ENCODE measurements around the gene XYLT1. TPM values are rescaled to one million over a fixed set of nuclear protein-coding genes. Genes with fewer than 3 reads are reported as not detected.

Gene XYLT1
- total and polyA plus RNA-seq, 2 of the 4 experiments (the other 2 are of a cell fraction) = 9.0 to 12.7 TPM

DNA sequence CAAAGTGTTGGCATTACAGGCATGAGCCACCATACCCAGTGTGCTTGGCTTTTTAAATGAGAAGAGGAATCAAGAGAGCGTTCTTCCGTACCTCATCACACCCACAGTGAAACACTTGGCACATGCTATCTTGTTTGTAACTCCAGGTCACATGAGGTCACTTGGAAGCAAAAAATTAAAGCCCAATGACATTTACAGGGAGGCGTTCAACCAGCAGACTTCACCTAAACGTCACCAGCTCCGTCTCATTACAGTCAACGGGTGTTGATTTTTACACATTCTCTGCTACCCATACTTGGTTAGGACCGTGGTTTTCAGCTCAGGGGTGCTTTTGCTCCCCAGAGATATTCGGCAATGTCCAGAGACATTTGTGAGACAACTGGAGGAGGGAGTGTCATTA, 127.0 kb downstream of the XYLT1 start:
- Histone ChIP-seq H3K56ac (ENCODE audit: extremely low read depth, insufficient read depth, low read length) (no peak overlapping the region), H2BK15ac (ENCODE audit: low read depth, low read length) (no peak overlapping the region), H4K5ac (ENCODE audit: low read depth, low read length) (no peak overlapping the region), H4K8ac (ENCODE audit: low read depth in 2 of 2, low read length in 2 of 2) (no peak overlapping the region), H3K4me2 (ENCODE audit: low read depth, low read length) (no peak overlapping the region), H4K91ac (ENCODE audit: insufficient read depth, low read depth, low read length) (no peak overlapping the region), H3K9ac (ENCODE audit: low read depth, low read length) (no peak overlapping the region), H3K9me3 (ENCODE audit: control insufficient read depth, insufficient read depth, low read length) (no peaks in the 10 kb centered on the region), H2AK5ac (ENCODE audit: low read depth, low read length) (no peak overlapping the region), H3K27ac (ENCODE audit: insufficient read depth, low read length) (no peak overlapping the region), H3K9me1 (ENCODE audit: insufficient read depth, low read length) (peaks cover 17% of the 10 kb centered on the region; the same call in 1 of the 2 replicates), H2AFZ (replicated peaks; ENCODE audit: low read length, poor library complexity) (no peak overlapping the region), H3K27me3 (ENCODE audit: control insufficient read depth, insufficient read depth, low read length) (no peaks in the 10 kb centered on the region), H2BK20ac (ENCODE audit: low read depth, low read length) (no peak overlapping the region), H2BK5ac (ENCODE audit: low read depth, low read length, poor library complexity, severe bottlenecking) (no peak overlapping the region), H3K4me3 (ENCODE audit: insufficient read depth, low read depth, low read length) (no peak overlapping the region), H3K36me3 (ENCODE audit: control insufficient read depth, insufficient read depth, low read length) (no peaks in the 10 kb centered on the region), H2BK120ac (ENCODE audit: low read depth, low read length) (no peak overlapping the region), H2AK9ac (replicated peaks; ENCODE audit: low read depth, low read length, poor library complexity) (no peak overlapping the region), H3K79me1 (ENCODE audit: low read depth in 1 of 2, low read length in 2 of 2) (peaks cover 13 to 33% of the 10 kb centered on the region in 2 experiments; a peak in 3 of 4 replicates), H3K4ac (ENCODE audit: low read depth, low read length) (no peak overlapping the region), H3K4me1 (ENCODE audit: control insufficient read depth, insufficient read depth, low read length) (peaks cover 7% of the 10 kb centered on the region), H4K20me1 (ENCODE audit: insufficient read depth, low read length) (no peaks in the 10 kb centered on the region; the same call in 1 of the 2 replicates), H3K23ac (ENCODE audit: low read depth, low read length) (no peak overlapping the region), H3K18ac (ENCODE audit: low read depth, low read length) (no peak overlapping the region), H3K14ac (replicated peaks; ENCODE audit: low read depth, low read length) (no peak overlapping the region)
- in situ Hi-C loops (cut with MboI; ENCODE audit: low sequenced_read_pairs) = no loop called here
- POLR2A ChIA-PET (ENCODE audit: unreplicated experiment) = no interaction called here
- CTCF ChIA-PET = no interaction called here
- intact Hi-C loops (cut with micrococcal nuclease) = no loop called here
- no peak for ATAC-seq (ENCODE audit: low read depth)
- no TSS peak for BruUV-seq (replicated peaks)
- 93% methylated on average over 5 of the region's 8 CpGs; no CpG with 5 or more reads in 1 of the 2 experiments for WGBS, 2 experiments (ENCODE audit: extremely low coverage in 2 of 2, insufficient read length in 1 of 2)
- DNase-seq = no peak
- TF ChIP-seq RCOR1 (IDR thresholded peaks at IDR 0.05; ENCODE audit: insufficient replicate concordance, low read length) = no peak
- TF ChIP-seq SMC3 (IDR thresholded peaks at IDR 0.05; ENCODE audit: low read depth, low read length) = no peak
- no peak for TF ChIP-seq POLR2A (IDR thresholded peaks at IDR 0.05; ENCODE audit: low read depth, low read length)
- TF ChIP-seq MAZ (IDR thresholded peaks at IDR 0.05; ENCODE audit: borderline replicate concordance, low read depth, low read length) = no peak
- TF ChIP-seq, protein P1, sequence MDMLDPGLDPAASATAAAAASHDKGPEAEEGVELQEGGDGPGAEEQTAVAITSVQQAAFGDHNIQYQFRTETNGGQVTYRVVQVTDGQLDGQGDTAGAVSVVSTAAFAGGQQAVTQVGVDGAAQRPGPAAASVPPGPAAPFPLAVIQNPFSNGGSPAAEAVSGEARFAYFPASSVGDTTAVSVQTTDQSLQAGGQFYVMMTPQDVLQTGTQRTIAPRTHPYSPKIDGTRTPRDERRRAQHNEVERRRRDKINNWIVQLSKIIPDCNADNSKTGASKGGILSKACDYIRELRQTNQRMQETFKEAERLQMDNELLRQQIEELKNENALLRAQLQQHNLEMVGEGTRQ (IDR thresholded peaks at IDR 0.05; ENCODE audit: low read depth, low read length) = no peak
- TF ChIP-seq NFE2L2 (IDR thresholded peaks at IDR 0.05; ENCODE audit: low read depth, low read length) = no peak
- TF ChIP-seq RAD21 (IDR thresholded peaks at IDR 0.05; ENCODE audit: low read length) = no peak
- TF ChIP-seq, protein P2, sequence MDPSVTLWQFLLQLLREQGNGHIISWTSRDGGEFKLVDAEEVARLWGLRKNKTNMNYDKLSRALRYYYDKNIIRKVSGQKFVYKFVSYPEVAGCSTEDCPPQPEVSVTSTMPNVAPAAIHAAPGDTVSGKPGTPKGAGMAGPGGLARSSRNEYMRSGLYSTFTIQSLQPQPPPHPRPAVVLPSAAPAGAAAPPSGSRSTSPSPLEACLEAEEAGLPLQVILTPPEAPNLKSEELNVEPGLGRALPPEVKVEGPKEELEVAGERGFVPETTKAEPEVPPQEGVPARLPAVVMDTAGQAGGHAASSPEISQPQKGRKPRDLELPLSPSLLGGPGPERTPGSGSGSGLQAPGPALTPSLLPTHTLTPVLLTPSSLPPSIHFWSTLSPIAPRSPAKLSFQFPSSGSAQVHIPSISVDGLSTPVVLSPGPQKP (IDR thresholded peaks at IDR 0.05; ENCODE audit: borderline replicate concordance, low read depth, low read length) = no peak
- TF ChIP-seq CHD1 (IDR thresholded peaks at IDR 0.05; ENCODE audit: low read depth, low read length) = no peak
- no peak for TF ChIP-seq CEBPB (IDR thresholded peaks at IDR 0.05; ENCODE audit: low read depth, low read length)
- no peak for TF ChIP-seq MAFK (IDR thresholded peaks at IDR 0.05; ENCODE audit: low read depth, low read length)
- TF ChIP-seq RFX5 (IDR thresholded peaks at IDR 0.05; ENCODE audit: low read depth, low read length) = no peak
- TF ChIP-seq, protein P3, sequence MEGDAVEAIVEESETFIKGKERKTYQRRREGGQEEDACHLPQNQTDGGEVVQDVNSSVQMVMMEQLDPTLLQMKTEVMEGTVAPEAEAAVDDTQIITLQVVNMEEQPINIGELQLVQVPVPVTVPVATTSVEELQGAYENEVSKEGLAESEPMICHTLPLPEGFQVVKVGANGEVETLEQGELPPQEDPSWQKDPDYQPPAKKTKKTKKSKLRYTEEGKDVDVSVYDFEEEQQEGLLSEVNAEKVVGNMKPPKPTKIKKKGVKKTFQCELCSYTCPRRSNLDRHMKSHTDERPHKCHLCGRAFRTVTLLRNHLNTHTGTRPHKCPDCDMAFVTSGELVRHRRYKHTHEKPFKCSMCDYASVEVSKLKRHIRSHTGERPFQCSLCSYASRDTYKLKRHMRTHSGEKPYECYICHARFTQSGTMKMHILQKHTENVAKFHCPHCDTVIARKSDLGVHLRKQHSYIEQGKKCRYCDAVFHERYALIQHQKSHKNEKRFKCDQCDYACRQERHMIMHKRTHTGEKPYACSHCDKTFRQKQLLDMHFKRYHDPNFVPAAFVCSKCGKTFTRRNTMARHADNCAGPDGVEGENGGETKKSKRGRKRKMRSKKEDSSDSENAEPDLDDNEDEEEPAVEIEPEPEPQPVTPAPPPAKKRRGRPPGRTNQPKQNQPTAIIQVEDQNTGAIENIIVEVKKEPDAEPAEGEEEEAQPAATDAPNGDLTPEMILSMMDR (conservative IDR thresholded peaks at IDR 0.05; ENCODE audit: low read depth, low read length) = no peak
- TF ChIP-seq MXI1 (IDR thresholded peaks at IDR 0.05; ENCODE audit: borderline replicate concordance, low read depth, low read length) = no peak
- TF ChIP-seq FOS (IDR thresholded peaks at IDR 0.05; ENCODE audit: low read depth, low read length) = no peak
- TF ChIP-seq BHLHE40 (IDR thresholded peaks at IDR 0.05; ENCODE audit: low read depth, low read length) = no peak
- dilution Hi-C loops (cut with HindIII; ENCODE audit: low sequenced_read_pairs, unreplicated experiment) = no loop called here
